SKM-1 treated with dmso at 0.1 percent for 144 hours (cell line): Measurements from ENCODE around the gene CTDP1.
"Not testable (repeated sequence)": the region's sequence is repeated elsewhere in the genome, so short reads cannot be mapped to it uniquely, and the experiment has no call there.

Experiments
- DNase-seq: peaks from one replicate; lab custom pipeline; 2025; ENCODE audit not compliant: unreplicated experiment; lab: John Stamatoyannopoulos, UW

Gene CTDP1

DNA sequence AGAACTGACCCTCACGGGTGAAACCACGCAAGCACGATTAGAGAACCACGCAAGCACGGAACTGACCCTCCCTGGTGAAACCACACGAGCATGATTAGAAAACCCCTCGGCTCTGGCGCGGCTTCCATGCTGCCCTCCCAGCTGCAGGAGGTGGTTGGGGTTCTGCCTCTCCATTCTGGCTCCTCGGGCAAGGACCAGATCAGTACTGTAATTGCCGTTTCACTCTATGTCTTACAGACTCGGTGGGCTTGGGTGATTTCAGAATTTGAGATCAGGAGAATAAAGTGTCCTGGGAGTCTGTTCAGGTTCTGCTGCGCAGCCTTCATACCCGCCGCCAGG lies 59.8 kb downstream of the CTDP1 start:
- no peak for DNase-seq

DNA sequence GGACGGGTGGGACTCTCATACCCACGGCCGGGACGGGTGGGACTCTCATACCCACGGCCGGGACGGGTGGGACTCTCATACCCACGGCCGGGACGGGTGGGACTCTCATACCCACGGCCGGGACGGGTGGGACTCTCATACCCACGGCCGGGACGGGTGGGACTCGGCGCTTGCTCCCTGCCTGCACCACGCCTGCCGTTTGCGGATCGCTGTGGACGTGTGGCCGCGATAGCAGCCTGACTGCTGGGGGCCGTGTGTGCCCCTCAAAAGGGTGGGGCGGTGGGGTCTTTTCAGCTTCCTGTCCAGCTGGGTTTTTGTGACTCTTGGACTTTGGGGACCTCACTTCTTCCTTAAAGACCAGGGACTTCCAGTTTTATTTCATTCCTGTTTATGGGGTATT lies 60.4 kb downstream of the CTDP1 start:
- not testable (repeated sequence) for DNase-seq

DNA sequence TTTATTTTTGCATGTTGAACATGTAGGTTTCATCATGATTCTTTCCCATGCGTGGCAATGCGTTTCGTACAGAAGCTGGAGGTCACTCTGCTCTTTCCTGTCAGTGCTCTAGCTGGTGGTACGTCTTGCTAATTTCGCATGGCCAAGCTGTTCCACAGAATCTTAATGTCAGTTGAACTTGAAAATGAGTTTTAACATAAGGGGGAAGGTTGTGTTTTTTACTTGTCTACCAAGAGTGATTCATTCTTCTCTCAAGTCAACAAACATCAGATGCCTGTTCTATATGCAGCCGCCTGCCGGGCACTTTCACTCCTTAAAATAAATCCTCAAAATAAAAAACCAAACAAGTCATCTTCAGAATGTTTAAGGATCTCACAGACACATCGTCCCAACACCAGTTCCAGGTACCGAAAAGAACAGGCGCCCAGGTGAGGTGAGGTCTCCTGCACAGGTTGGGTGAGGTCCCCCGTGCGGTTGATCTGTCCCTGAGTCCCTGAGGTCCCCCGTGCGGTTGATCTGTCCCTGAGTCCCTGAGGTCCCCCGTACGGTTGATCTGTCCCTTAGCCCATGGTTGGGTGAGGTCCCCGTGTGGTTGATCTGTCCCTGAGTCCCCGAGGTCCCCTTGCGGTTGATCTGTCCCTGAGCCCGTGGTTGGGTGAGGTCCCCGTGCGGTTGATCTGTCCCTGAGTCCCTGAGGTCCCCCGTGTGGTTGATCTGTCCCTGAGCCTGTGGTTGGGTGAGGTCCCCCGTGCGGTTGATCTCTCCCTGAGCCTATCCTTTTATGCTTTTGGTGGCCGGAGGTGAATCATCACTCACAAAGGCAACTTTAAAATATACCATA lies 61.1 kb downstream of the CTDP1 start:
- no peak for DNase-seq

DNA sequence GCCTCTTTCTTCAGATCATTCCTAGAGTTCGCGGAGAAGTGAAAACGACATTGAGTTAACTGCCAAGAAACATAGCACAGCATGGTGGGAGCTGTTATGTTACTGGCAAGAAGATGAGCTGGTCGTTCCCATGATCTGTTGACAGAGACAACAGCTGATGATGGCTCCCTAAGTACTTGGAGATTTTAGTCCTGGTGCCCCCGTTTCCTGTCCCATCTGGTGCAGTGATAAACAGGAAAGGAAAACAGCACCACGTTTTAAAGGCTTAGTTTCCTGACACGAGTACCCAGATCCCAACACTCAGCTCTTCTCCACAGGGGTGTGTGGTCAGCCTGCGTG lies 61.7 kb downstream of the CTDP1 start:
- no peak for DNase-seq

DNA sequence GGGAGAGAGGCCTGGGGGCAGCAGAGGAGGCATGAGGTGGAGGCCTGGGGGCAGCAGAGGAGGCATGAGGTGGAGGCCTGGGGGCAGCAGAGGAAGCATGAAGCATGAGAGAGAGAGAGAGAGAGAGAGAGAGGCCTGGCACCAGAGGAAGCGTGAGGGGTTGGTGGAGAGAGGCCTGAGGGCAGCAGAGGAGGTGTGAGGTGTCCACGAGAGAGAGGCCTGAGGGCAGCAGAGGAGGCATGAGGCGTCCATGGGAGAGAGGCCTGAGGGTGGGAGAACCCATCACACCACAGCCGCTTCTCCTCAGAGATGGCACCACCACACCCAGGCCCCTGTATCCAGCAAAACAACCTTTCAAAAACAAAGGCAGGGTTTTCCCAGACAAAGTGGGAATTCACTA lies 62.5 kb downstream of the CTDP1 start:
- DNase-seq, result no peak

DNA sequence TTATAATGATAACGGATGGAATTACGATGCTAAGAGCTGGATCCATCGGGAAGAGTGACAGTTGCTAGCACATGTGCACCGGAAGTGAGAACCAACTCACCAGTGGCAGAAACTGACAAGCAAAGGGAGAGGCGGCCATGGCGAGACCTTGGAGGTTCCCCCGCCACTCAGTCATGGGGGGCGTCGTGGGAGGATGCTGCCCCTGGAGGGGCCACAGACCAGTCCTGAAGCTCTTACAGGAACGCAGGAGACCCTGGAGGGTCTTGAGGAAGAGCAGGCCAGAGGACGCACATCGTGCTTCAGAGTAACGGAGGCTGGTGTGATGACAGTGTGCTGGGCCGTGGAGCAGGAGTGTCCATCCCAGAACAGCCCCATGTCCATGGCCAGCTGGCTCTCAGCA lies 65.0 kb downstream of the CTDP1 start:
- DNase-seq, result no peak

DNA sequence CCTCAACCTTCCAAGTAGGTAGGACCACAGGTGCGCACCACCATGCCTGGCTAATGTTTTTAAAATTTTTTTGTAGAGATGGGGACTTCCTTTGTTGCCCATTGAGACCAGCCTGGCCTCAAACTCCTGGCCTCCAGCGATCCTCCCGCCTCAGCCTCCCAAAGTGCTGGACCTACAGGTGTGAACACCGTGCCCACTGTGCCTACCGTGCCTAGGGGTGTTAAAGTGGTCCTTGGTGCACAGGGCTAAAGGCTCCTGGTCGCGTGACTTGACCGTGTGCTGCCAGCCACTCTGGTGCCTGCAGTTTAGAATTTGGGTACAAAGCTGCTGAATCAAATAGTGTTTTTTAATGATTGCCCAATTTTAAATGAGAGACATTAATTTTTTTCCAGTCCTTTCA lies 67.1 kb downstream of the CTDP1 start:
- no peak for DNase-seq

DNA sequence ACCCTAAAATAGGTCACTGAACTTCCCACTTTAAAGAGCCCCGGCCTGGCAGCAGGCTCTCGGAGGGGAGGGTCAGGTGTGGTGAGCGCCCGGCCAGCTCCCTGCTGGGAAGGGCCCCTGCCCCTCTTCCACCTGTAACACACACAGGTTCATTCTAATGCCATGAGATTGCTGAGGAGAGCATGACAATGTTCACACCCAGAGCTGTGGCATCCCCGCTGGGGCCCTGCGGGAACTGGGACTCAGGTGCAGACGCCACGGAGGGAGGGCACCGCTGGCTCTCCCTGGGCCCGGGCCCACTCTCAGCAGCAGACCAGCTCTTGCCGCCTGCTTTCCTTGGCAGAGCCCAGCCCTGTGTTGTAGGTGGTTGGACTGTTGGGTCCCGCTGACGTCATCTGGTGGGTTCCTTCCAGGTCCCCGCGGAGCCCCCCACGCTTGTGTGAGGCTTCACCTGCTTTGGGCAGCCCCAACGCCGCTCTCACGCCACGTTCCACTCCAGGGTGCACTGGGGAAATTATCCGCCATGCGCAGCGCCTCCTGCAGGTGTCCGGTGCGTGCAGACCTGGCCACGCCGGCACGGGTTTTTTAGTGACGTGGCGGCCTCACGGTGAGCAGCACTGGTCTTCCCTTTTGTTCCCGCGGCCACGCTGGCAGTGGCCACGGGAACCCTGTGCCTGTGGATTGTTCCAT lies 67.7 kb downstream of the CTDP1 start:
- DNase-seq, result no peak

DNA sequence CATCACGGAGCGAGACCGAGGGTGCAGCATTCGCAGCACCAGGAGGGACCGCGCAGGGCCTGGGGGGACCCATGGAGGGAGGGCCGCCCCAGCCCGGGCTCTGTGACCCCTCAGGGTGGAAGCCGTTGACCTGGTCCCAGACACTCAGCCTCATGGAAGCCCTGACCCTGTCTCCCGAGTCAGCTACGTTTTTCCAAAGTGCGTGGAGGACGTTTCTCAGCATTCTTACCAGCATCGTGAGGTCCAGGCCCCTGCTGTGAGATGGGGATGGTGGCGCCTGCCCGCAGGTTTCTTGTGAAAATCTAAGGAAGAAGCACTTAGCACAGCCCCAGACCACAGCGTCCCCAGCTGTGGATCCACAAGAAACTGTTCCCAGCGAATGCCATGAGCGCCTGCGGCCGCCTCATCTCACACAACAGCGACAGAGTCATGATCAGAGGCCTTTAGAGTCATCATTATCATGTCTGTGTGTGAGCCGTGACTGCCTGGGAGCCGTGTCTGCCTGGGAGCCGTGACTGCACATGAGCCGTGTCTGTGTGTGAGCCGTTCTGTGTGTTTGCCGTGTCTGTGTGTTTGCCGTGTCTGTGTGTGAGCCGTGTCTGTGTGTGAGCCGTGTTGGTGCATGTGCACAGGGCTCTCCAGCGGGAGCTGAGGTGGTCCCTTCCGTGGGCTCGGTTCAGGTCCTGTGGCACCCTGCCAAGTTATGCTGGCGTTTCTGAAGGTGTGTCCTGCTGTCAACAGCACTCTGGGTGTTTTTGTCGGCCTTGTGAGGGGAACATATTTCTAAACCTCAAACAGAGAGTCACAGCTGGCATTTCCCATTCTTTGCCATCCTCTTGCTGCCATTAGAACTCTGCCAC lies 68.9 kb downstream of the CTDP1 start:
- no peak for DNase-seq

DNA sequence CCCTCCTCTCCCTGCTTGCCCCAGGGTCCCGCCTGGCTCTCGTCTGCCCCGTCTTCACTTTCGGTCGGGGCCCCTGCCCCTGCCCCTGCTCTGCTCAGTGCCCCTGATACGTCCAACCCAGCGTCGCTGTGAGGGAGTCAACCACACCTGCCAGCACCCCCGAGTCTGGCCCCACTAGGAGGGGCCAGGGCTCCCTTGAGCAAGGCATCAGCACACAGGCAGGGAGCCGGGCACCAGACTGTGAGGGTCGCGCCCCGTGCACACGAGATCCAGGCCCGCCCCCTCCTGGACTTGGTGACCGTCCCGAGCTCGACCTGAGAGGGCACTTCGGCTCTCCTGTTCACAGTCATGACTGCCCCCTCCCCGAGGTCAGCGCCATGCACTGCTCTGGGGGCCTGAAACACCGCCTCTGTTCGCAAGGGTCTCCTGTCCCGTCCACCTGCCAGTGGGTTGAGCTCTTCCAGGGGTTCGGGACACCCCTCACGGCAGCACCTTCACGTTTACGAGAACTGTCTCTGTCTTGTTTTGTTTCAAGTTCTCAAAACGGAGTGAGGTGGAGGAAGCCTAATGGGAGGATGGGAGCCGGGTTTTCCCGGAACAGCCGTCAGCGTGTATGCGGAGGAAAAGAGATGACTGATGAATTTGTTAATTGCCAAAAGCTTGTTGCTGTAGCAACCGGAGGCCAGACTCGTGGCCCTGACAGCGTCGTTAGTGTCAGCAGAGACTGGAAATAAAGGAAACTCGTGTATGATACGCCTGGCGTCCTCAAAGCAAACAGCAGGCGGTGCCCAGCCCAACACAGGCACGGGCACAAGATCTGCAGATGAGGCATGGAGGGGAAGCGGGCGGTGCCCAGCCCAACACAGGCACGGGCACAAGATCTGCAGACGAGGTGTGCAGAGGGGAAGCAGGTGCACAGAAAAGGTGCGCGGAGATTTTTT lies 69.9 kb downstream of the CTDP1 start:
- DNase-seq, result no peak

DNA sequence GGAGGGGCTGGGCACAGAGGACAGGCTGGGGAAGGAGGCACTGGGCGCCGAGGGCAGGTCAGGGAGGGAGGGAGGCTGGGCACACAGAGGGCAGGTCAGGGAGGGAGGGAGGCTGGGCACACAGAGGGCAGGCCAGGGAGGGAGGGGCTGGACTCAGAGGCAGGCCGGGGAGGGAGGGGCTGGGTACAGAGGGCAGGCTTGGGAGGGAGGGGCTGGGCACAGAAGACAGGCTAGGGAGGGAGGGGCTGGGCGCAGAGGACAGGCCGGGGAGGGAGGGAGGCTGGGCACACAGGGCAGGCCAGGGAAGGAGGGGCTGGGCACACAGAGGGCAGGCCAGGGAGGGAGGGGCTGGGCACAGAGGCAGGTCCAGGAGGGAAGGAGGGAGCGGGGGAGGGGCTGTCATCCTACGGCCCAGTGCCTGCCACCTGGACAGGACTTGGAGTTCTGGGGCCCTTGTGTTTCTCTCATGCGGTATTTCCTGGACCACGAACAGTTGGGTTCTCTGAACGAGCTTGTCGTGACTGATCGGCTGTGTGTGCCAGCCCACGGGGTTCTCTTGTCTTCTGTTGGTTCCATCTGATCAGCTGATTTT lies 71.5 kb downstream of the CTDP1 start:
- DNase-seq, result no peak

DNA sequence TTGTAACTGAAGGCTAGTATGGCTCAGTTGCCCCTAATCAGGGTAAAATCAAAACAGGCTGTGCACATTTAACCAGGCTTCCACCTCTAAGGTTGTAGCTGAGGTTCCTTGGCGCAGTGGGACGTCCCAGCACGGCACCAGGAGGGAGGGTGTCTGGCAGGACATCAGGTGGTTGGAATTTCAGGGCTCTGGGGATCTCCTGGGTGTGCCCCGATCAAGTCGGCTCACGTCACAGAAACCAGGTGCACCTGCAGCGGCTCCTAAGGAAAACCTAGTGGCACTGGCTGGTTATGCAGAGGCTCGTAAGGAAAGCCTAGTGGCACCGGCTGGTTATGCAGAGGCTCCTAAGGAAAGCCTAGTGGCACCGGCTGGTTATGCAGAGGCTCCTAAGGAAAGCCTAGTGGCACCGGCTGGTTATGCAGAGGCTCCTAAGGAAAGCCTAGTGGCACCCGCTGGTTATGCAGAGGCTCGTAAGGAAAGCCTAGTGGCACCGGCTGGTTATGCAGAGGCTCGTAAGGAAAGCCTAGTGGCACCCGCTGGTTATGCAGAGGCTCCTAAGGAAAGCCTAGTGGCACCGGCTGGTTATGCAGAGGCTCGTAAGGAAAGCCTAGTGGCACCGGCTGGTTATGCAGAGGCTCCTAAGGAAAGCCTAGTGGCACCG lies 72.4 kb downstream of the CTDP1 start:
- DNase-seq, result not testable (repeated sequence)

DNA sequence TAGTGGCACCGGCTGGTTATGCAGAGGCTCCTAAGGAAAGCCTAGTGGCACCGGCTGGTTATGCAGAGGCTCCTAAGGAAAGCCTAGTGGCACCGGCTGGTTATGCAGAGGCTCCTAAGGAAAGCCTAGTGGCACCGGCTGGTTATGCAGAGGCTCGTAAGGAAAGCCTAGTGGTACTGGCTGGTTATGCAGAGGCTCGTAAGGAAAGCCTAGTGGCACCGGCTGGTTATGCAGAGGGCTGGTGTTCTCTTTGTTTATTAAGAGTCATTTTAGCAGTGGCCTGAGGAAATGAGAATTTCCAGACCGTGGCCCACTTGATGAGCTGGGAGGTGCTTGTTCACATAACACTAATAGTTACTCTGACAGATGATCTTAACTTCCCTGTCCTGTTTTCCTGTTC lies 73.3 kb downstream of the CTDP1 start:
- DNase-seq, result not testable (repeated sequence)

DNA sequence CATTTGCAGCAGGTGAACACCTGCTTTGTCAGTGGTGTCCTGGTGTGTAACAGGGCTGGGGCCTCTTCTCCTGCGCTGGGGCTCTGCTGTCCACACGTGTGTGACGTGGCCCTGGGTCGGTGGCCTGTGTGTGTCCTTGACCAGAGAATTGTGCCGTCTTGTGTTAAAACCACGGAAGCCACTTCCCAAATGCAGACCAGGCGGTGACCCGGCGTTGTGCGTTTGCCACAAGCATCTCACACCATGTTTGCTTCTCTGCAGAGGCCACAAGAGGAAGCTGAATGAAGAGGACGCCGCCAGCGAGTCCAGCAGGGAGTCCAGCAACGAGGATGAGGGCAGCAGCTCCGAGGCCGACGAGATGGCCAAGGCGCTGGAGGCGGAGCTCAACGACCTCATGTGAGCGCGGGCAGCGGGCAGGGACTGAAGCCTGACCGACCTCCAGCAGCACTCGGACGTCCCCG lies 73.8 kb downstream of the CTDP1 start:
- DNase-seq, result no peak

DNA sequence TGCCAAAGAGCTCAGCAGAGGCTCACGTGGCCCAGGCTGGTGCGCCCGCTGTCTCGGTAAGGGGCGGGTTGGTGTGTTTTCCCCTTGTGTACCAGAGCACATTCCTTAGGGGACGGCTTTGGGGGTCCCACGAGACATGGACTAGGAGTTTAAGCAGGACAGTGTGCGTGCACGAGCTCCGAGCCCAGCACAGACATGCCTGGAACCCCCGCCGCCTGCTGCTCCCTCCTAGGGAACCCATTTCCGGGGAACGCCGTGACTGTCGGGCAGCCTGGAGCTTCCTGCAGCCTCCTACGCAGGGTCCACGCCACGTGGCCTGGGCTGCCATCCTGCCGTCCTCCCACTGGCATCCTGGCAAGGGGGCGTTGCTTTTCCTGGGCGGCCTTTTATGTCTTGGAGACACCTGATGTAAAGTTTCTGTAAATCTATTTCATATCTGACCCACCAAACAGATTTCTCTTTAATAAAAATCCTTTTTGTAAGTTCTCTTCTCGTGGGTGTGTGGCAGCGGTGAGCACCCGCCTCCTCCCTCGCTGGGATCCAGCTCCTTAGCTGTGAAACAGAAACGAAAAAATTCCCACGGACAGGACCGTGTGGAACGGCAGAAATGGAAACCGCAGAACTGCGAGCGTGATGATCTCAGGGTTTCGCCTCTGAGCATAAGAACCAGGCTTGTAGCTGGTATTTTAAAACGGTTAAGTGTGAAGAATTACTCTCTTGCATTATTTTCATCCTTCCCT lies 74.6 kb downstream of the CTDP1 start:
- DNase-seq, result no peak

DNA sequence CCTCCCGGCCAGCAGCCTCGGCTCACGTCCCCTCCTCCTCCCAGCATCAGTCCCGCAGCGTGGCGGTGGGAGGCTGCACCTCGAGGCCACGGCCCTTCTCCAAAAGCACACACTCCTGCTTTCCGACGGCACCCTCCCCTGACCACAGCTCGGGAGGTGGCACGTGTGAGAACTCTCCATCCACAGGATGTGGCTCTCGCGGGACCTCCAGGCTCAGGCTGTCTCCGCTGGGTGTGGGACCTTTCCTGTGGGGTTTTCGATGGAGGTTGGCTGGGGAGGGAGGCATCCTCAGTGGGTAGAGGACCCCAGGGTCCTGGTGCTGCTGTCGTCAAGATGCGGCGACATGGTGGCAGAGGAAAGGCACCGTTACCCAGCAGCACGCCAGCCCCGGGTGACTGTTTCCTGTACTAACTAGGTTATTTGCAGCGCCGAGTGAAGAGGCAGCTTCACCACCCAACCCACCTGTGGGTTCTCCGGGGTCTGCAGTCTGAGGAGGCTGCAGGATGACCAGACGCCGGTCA lies 75.3 kb downstream of the CTDP1 start:
- no peak for DNase-seq

DNA sequence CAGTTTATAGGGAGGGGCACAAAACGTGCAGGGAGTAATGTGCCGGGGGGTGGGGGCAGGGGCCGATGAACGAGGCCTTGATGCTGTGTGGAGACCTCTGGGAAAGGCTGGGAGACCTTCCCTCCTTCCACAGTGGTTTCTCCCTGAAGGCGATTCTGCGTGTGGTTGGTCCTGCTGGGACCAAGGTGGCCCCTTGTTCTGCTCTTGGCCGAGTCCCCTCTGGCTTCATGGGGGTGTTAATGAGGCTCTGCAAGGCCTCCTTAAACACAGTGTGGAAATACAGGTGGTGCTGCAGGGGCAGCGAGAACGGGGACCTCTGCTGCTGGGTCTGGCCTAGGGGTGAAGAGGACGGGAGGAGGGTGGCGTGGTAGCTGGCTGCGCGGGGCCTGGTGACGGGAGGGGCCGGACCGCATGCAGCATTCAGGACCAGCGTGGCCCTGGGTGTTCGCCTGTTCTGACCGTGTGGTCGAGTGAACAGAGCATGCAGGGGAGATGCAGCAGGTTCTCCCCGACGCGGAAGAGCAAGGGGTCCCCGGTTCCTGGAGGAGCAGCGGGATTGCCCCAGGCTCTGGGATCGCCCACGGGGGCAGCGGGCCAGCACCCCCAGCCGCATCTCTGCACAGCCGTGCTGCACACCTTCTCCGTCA lies 76.0 kb downstream of the CTDP1 start:
- DNase-seq, result no peak

DNA sequence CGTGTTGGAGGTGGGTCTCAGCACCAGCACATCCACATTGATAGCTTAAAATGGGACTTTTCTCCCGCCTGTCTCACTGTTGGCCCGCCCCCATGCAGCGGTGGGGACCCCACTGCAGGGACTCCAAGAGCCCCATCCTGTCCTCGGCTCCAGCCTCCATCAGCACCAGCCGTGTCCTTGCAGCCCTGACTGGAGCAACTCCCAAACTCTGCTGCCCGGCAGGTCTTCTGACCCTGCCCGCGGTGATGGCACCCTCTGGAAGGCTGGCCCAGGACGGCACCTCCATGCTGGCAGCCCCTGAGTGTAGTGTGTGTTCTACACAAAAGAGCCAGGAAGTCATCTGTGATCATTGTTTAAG lies 76.5 kb downstream of the CTDP1 start:
- DNase-seq, result no peak
